C4-2B (cell line): ENCODE results near the gene SORCS2.

ENCODE experiments used
- ZFX ChIP-seq: fragments of 450-650 bp; IDR thresholded peaks from 2 replicates; pipeline ENCODE4 v1.6.1; 2017
- TF ChIP-seq, protein P1 (sequence below): fragments of 450-650 bp; conservative IDR thresholded peaks from 2 replicates; pipeline ENCODE4 v1.5.1; 2017; ENCODE audit warnings: mild to moderate bottlenecking

DNA sequence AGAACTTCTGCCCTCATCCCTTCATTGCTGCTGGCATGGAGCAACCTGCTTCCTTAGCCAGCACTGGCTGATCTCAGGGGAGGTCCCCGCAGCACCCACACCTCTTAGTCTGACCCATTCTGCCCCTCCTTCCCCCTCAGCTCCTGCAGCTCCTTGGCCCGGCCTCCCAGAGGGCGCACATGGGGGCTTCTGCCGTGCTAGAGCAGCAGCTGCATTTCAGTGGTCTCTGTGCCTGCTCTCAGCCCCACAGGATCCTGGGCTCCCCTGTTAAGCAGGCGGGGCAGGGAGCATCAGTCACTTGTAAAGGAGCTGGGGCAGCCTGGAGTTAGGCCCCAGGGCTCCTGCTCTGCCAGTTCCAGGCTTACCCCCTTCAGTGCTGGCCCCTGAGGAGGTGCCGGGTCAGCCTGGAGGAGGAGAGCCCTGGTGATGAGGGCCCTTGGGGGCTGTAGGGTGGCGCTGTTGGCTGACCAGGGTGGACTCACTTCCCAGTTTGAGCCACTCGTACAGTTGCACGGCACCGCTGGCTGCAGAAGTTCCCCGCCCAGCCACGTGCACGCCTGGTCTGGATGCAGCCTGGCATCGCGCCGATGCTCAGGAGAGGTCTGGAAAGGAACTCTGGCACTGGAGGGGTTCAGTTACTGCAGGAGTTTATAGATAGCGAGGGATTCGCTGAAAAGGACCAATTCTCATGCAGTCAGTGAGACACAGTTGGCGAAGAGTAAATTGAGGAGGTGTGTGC lies 327.5 kb downstream of the SORCS2 start:
- TF ChIP-seq, protein P1, sequence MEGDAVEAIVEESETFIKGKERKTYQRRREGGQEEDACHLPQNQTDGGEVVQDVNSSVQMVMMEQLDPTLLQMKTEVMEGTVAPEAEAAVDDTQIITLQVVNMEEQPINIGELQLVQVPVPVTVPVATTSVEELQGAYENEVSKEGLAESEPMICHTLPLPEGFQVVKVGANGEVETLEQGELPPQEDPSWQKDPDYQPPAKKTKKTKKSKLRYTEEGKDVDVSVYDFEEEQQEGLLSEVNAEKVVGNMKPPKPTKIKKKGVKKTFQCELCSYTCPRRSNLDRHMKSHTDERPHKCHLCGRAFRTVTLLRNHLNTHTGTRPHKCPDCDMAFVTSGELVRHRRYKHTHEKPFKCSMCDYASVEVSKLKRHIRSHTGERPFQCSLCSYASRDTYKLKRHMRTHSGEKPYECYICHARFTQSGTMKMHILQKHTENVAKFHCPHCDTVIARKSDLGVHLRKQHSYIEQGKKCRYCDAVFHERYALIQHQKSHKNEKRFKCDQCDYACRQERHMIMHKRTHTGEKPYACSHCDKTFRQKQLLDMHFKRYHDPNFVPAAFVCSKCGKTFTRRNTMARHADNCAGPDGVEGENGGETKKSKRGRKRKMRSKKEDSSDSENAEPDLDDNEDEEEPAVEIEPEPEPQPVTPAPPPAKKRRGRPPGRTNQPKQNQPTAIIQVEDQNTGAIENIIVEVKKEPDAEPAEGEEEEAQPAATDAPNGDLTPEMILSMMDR, result no peak
- no peak for TF ChIP-seq ZFX
